GM19397 (cell line): ENCODE data around the gene ALLC.
"Not testable (repeated sequence)": the region's sequence is repeated elsewhere in the genome, so short reads cannot be mapped to it uniquely, and the experiment has no call there.

Source experiments
- ATAC-seq: cut with Tn5 transposase; IDR thresholded peaks from one replicate; pipeline ENCODE4 v1.9.1; 2021; ENCODE audit warnings: mild to moderate bottlenecking, moderate library complexity; ENCODE audit not compliant: unreplicated experiment

The ALLC gene

GRCh38 chr2:3654011-3654410 lies 4.0 kb upstream of the ALLC start:
- no peak for ATAC-seq

DNA sequence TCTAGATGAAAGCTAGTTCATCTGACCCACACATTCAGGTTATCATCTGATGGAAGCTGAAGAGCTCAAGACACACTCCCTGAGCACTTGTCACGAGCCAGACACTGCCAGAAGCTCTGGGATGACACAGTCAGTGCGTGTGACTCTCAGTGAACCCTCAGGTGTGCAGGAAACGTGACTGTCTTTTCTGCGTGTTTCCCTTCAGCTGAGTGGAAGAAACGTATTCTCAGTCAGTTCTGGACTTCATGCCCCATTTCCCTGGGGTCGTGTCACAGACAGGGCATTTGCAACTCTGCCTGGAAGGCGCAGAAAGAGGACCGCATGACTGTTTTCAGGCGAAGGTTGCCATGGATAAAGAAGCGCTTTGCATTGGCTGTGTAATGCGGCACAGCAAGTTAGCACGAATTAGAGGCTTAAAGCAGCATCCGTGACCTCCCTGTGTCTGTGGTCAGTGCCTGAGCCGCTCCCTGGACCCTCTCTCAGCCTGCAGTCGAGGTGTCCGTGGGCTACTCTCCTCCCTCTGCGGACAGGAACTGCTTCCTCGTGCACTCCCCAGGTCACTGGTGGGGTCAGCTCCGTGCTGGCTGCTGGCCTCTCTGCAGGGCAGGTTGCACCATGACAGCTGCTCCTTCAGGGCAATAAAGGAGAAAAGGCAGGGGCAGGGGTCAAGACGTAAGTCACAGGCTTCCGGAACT lies 3.3 kb upstream of the ALLC start:
- no peak for ATAC-seq

DNA sequence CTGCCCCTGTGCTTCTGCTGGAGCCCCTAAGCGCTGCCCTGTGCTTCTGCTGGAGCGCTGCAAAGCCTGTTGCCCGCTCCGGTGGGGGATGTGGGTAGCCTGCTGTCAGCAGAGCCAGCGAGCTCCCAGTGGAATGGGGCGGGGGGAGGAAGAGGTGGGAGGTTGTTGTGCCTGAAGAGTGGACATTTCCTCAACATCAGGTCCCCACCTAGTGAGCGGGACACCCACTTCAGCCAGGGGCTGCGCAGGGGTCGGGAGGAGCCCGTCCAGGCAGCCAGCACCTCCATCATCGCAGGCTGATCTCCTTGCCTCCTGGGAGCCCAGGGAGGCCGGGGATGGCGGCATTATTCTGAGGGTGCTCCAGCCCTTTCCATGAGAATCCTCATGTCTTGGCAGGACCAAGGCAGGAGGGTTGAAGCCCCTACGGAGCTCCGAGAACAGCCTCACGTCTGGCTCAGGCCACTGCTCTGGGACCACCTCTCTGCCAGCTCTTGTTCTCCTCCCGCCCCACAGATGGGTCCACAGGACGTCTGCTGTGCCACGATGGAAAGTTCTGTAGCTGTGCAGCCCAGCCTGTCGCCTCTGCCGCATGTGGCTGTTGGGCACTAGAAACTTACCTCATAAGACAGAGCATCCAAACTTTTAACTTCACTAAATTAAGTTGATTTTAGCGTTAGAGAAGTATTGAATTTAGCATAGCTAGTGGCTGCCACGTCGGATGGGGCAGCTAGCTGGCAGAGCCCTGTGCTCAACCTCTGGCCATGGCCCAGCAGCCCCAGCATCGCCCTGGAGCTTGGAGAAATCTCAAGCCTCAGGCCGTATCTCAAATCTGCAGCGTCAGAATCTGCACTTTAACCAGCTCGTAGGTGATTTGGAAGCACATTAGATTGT lies 1.9 kb upstream of the ALLC start:
- ATAC-seq: no peak

GRCh38 chr2:3656762-3657721 lies 958 bp upstream of the ALLC start:
- no peak for ATAC-seq

DNA sequence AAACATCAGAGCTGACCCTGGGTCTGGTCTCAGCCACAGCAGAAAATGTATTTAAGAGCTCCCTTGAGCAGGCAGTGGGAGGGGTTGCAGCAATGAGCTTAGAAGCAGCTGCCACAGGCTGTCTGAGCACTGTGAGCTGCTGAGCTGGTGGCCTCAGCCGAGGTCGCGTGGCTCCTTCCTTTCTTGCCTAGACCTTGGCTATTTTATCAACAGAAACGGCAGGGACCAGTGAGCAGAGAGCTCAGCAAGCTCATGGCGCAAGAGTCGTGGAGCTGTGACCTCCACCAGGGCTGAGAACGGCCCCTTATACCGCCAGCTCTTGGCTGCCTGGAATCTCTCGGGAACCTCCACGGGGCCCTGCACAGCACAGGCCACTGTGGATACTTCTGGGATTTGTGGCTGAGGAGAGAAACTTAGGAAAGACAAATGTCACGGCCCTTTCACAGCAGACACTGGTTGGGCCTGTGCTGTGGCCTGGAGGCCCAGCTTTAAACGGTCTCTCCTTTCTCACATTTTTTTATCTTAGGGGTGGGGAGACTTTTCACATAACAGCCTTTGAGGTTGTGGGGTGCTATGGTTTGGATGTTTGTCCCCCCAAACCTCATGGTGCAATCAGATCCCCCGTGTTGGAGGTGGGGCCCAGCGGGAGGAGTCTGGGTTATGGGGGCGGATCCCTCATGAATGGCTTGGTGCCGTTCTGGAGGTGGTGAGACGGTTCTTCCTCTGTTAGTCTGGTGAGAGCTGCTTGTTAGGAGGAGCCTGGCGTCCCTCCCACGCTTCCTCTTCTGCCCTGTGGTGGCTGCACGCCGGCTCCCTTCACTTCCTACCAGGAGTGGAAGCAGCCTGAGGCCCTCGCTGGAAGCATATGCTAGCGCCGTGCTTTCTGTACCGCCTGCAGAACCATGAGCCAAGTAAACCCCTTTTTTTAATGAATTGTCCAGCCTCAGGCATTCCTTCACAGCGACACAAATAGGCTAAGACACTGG lies 1.7 kb downstream of the ALLC start:
- ATAC-seq: no peak

- not testable (repeated sequence) for ATAC-seq
Measured at GRCh38 chr2:3660640-3661039, 2.6 kb downstream of the ALLC start.

GRCh38 chr2:3661149-3661660 lies 3.2 kb downstream of the ALLC start:
- no peak for ATAC-seq

GRCh38 chr2:3662239-3662638 lies 4.2 kb downstream of the ALLC start:
- ATAC-seq: no peak

- no peak for ATAC-seq
Measured at GRCh38 chr2:3664118-3664517, 6.1 kb downstream of the ALLC start.

- no peak for ATAC-seq
Measured at GRCh38 chr2:3664925-3665324, 6.9 kb downstream of the ALLC start.

- ATAC-seq: no peak
Measured at GRCh38 chr2:3665886-3666612, 8.0 kb downstream of the ALLC start.

GRCh38 chr2:3666613-3666975 lies 8.6 kb downstream of the ALLC start:
- ATAC-seq: no peak

DNA sequence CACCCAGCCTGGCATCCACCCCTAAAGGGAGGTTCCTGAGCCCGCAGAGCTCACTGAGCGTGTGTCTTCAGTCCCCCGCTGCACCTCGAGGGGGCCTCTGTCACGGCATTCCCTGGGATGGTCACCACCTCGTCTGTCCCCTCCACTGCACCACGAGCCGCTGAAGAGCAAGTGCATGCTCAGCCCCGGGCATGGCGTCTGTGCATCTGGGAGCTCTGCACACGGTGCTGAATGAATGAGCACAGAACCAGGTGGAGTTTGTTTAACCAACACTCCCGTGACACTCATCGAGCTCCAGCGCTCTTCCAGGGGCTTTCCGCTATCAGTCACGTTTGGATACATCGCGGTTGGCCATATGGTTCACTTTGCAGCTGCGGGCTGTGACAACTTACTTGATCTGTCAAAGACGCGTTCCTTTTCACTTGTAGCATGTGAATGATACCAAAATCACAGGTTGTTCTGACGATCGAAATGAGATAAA lies 9.2 kb downstream of the ALLC start:
- no peak for ATAC-seq

GRCh38 chr2:3669656-3670055 lies 11.7 kb downstream of the ALLC start:
- ATAC-seq: no peak

GRCh38 chr2:3670376-3670775 lies 12.4 kb downstream of the ALLC start:
- no peak for ATAC-seq

DNA sequence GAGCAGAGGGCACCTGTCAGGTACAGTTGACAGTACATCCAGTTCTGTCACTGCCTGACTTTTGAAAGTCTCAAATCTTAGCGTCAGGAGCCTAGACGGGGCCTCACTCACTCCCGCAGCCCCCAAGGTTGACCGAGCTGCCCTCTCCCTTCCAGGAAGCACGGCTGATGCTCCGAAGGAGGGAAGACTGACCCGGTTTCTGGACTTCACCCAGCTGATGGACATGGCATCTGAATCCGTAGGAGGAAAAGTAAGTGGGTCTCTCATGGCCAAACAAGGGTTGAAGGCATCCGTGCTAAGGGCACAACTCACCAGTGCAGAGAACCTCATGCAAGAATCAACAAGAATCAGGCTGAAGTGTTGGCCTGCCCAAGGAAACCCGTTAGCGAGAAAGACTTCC lies 12.9 kb downstream of the ALLC start:
- ATAC-seq: no peak

GRCh38 chr2:3672861-3673678 lies 15.1 kb downstream of the ALLC start:
- ATAC-seq: no peak
